ENCODE data around the gene CEBPG.

CEBPG gene

GRCh38 chr19:33418461-33418860 is 45.0 kb downstream of the CEBPG start:
- TF ChIP-seq CTCF (IDR thresholded peaks at IDR 0.05; ENCODE audit: insufficient read depth, low read length, poor library complexity, severe bottlenecking) = no peak
- Histone ChIP-seq H3K4me3 (replicated peaks; ENCODE audit: low read depth, low read length) (no peak overlapping the region), H3K27me3 (replicated peaks; ENCODE audit: control insufficient read depth, insufficient read depth, low read length) (no peaks in the 10 kb centered on the region), H3K36me3 (ENCODE audit: control insufficient read depth, insufficient read depth, low read length) (no peaks in the 10 kb centered on the region)
- DNase-seq (ENCODE audit: extremely low read depth, insufficient read length) = no peak

- DNase-seq (ENCODE audit: extremely low read depth, insufficient read length) = no peak
- Histone ChIP-seq H3K4me3 (replicated peaks; ENCODE audit: low read depth, low read length) (no peak overlapping the region), H3K36me3 (ENCODE audit: control insufficient read depth, insufficient read depth, low read length) (no peaks in the 10 kb centered on the region), H3K27me3 (replicated peaks; ENCODE audit: control insufficient read depth, insufficient read depth, low read length) (no peaks in the 10 kb centered on the region)
- TF ChIP-seq CTCF (IDR thresholded peaks at IDR 0.05; ENCODE audit: insufficient read depth, low read length, poor library complexity, severe bottlenecking) = no peak
Measured at GRCh38 chr19:33418871-33419787, 45.6 kb downstream of the CEBPG start.

GRCh38 chr19:33419788-33420130 is 46.2 kb downstream of the CEBPG start:
- H3K4me3 ChIP-seq (replicated peaks; ENCODE audit: low read depth, low read length) = no peak overlapping the region
- TF ChIP-seq CTCF (IDR thresholded peaks at IDR 0.05; ENCODE audit: insufficient read depth, low read length, poor library complexity, severe bottlenecking) = no peak
- no peaks in the 10 kb centered on the region for H3K36me3 ChIP-seq (ENCODE audit: control insufficient read depth, insufficient read depth, low read length)
- no peaks in the 10 kb centered on the region for H3K27me3 ChIP-seq (replicated peaks; ENCODE audit: control insufficient read depth, insufficient read depth, low read length)
- no peak for DNase-seq (ENCODE audit: extremely low read depth, insufficient read length)

- DNase-seq (ENCODE audit: extremely low read depth, insufficient read length) = no peak
- Histone ChIP-seq H3K27me3 (replicated peaks; ENCODE audit: control insufficient read depth, insufficient read depth, low read length) (no peaks in the 10 kb centered on the region), H3K4me3 (replicated peaks; ENCODE audit: low read depth, low read length) (no peak overlapping the region), H3K36me3 (ENCODE audit: control insufficient read depth, insufficient read depth, low read length) (no peaks in the 10 kb centered on the region)
- TF ChIP-seq CTCF (IDR thresholded peaks at IDR 0.05; ENCODE audit: insufficient read depth, low read length, poor library complexity, severe bottlenecking) = no peak
Measured at GRCh38 chr19:33420821-33421220, 47.3 kb downstream of the CEBPG start.

- Histone ChIP-seq H3K36me3 (ENCODE audit: control insufficient read depth, insufficient read depth, low read length) (no peaks in the 10 kb centered on the region), H3K27me3 (replicated peaks; ENCODE audit: control insufficient read depth, insufficient read depth, low read length) (no peaks in the 10 kb centered on the region), H3K4me3 (replicated peaks; ENCODE audit: low read depth, low read length) (no peak overlapping the region)
- no peak for TF ChIP-seq CTCF (IDR thresholded peaks at IDR 0.05; ENCODE audit: insufficient read depth, low read length, poor library complexity, severe bottlenecking)
- DNase-seq (ENCODE audit: extremely low read depth, insufficient read length) = no peak
Measured at GRCh38 chr19:33421368-33421767, 47.9 kb downstream of the CEBPG start.

All from GM06990 (cell line).